Measurements from ENCODE around the gene PTK6. TPM values are rescaled to one million over a fixed set of nuclear protein-coding genes. Genes with fewer than 3 reads are reported as not detected.
A peak's percentile ranks its signal among the peaks of the same experiment; 100 is the strongest.

Gene PTK6
- total RNA-seq, 2 experiments from 2014 or later: 0.34 to 0.78 TPM

DNA sequence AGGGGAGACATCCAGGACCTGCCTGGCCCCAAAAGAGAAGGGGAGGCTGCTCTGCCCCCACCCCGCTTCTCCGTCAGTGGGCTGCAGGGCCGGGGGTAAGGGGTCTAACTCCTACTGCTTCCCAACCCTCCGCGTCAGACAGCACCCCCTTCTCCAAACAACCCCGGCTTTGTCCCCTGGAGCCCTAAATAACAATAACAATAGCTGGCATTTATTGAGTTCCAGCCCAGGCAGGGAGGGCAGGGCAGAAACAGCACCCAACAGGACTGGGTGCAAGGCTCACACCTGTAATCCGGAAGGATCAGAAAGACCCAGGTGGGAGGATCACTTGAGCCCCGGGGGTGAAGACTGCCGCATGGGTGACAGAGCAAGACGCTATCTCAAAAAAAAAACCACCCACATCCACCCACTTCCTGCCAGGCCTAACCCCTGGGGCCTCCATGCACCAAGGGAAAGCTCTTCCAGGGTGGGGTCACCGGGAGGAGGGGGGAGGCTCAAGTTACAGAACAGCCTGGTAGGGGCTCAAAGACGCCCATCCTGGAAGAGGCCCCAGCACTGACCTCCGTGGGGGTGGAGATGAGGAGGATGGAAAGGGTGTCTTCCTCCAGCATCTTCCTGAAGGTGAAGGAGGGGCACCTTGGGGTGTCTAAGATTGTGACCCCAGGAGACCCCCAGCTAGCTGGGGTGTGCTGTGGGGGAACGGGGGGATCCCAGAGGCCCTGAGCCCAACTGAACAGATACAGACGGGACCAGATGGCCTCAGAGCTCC lies 15.5 kb upstream of the PTK6 start:
- POLR2A ChIA-PET: interaction anchor here (1.0 kb wide), 1 partner anchor 31 kb away, joined by 4 read pairs; no protein-coding TSS in a partner anchor
- intact Hi-C loops (cut with micrococcal nuclease): loop anchor here (1.0 to 2.0 kb wide), 3 partner anchors 15 to 82 kb away; partner anchors contain the start of genes PPDPF and PTK6
- peak overlapping the region; percentile 49 for H3K27ac Mint-ChIP-seq

DNA sequence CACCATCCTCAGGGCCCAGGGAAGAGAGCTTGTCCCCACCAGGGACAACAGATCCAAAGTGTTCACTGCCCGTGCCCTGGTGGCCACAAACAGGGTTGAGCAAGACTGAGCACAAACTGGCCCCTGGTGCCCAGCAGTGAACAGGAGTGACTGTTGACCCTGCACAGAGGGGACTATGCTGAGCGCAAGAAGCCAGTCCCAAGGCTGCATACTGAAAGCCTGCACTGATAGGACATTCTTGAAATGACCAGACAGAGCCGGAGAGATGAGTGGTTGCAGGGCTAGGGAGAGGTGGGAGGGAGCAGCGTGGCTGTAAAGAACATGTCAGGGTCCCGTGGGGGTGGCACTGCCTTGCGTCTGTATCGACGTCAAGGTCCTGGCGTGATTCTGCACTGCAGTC lies 13.9 kb upstream of the PTK6 start:
- Mint-ChIP-seq H3K27me3 (peaks cover 6% of the 10 kb centered on the region), H3K4me3 (no peak overlapping the region), H3K27ac (no peak overlapping the region), H3K9me3 (no peaks in the 10 kb centered on the region), H3K4me1 (ENCODE audit: low read depth) (peaks cover 11% of the 10 kb centered on the region), H3K36me3 (no peaks in the 10 kb centered on the region)
- DNase-seq: no peak
- CTCF ChIA-PET: interaction anchor here (1.9 kb wide), 1 partner anchor 14 kb away, joined by 7 read pairs; the partner anchor contains the start of gene PTK6
- intact Hi-C loops (cut with micrococcal nuclease): no loop called here
- POLR2A ChIA-PET: interaction anchor here (1.1 kb wide), 1 partner anchor 30 kb away, joined by 3 read pairs; no protein-coding TSS in a partner anchor

More for the DNA sequence above, 15.5 kb upstream of the PTK6 start:
- Mint-ChIP-seq H3K4me3 (peak overlapping the region; percentile 39), H3K9me3 (no peaks in the 10 kb centered on the region), H3K36me3 (no peaks in the 10 kb centered on the region), H3K27me3 (peaks cover 6% of the 10 kb centered on the region), H3K4me1 (ENCODE audit: low read depth) (peaks cover 11% of the 10 kb centered on the region)
- peak; percentile 53 for DNase-seq
- CTCF ChIA-PET: interaction anchor here (1.4 kb wide), 1 partner anchor 15 kb away, joined by 10 read pairs; the partner anchor contains the start of gene PTK6

- no peaks in the 10 kb centered on the region for H3K9me3 Mint-ChIP-seq
- H3K4me1 Mint-ChIP-seq (ENCODE audit: low read depth): peaks cover 11% of the 10 kb centered on the region
- no peak overlapping the region for H3K4me3 Mint-ChIP-seq
- ChIA-PET CTCF (interaction anchor here (1.0 to 1.9 kb wide), 2 partner anchors 11 to 12 kb away, joined by 3 to 7 read pairs; partner anchors contain the start of gene PTK6), POLR2A (no interaction called here)
- peaks cover 6% of the 10 kb centered on the region for H3K27me3 Mint-ChIP-seq
- H3K27ac Mint-ChIP-seq: no peak overlapping the region
- intact Hi-C loops (cut with micrococcal nuclease): no loop called here
- no peak for DNase-seq
- H3K36me3 Mint-ChIP-seq: no peaks in the 10 kb centered on the region
Observed at GRCh38 chr20:63549679-63550282, 12.6 kb upstream of the PTK6 start.

DNA sequence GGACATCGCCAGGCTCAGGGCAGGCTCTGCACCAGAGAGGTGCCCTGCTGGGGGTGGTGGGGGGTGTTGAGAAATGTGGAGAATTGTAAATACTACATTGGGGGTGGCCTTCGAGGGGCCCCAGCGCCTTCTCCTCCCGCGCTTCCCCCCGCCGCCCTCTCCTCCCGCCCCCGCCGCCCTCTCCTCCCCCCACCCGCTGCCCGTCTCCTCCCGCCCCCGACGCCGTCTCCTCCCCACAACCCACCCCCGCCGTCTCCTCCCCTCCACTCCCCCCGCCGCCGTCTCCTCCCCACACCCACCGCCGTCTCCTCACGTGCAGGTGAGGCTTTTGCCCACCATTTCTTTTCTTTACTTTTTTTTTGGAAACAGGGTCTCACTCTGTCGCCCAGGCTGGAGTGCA lies 11.8 kb upstream of the PTK6 start:
- Mint-ChIP-seq H3K27ac (no peak overlapping the region), H3K9me3 (no peaks in the 10 kb centered on the region), H3K27me3 (peaks cover 6% of the 10 kb centered on the region), H3K4me1 (ENCODE audit: low read depth) (peaks cover 11% of the 10 kb centered on the region), H3K36me3 (no peaks in the 10 kb centered on the region), H3K4me3 (no peak overlapping the region)
- ChIA-PET CTCF (interaction anchor here (1.0 kb wide), 1 partner anchor 11 kb away, joined by 3 read pairs; no protein-coding TSS in a partner anchor), POLR2A (no interaction called here)
- DNase-seq: no peak
- intact Hi-C loops (cut with micrococcal nuclease): no loop called here

DNA sequence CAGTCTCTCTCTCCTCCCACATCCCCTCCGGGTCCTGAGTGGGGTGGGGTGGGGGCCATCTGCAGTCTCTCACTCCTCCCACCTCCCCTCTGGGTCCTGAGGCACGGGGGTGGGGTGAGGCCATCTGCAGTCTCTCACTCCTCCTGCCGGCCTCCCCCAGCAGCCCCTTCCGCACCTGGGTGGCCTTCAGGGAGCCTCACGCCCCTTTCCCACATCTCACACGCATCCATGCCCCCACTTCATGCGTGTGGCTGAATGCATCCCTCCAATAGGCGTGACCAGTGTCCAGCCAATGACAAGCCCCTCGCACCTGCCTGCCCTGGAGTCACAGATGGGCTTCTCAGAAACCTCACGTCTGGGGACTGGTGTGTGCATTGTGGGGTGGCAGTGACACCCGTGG lies 11.4 kb upstream of the PTK6 start:
- CTCF ChIA-PET: no interaction called here
- no peak overlapping the region for H3K27ac Mint-ChIP-seq

GRCh38 chr20:63547725-63548480 lies 10.7 kb upstream of the PTK6 start, which contains the start of gene SRMS:
TSS of gene SRMS (minus strand) at chr20:63547749. CDS start at chr20:63547463, 286 bp downstream.
- no peak for DNase-seq
- H3K9me3 Mint-ChIP-seq: no peaks in the 10 kb centered on the region
- CTCF ChIA-PET: interaction anchor here (1.7 kb wide), 1 partner anchor 10 kb away, joined by 5 read pairs; the partner anchor contains the start of gene PTK6
- intact Hi-C loops (cut with micrococcal nuclease): no loop called here
- H3K4me3 Mint-ChIP-seq: no peak within 1 kb of the TSS
- no peak within 1 kb of the TSS for H3K27ac Mint-ChIP-seq
- POLR2A ChIA-PET: no interaction called here
- H3K4me1 Mint-ChIP-seq (ENCODE audit: low read depth): peaks cover 7% of the 10 kb centered on the region
- H3K36me3 Mint-ChIP-seq: no peaks in the 10 kb centered on the region
- H3K27me3 Mint-ChIP-seq: peaks cover 6% of the 10 kb centered on the region

More for the DNA sequence above, 11.4 kb upstream of the PTK6 start:
- Mint-ChIP-seq H3K4me1 (ENCODE audit: low read depth) (peaks cover 11% of the 10 kb centered on the region), H3K27me3 (peaks cover 6% of the 10 kb centered on the region), H3K9me3 (no peaks in the 10 kb centered on the region), H3K36me3 (no peaks in the 10 kb centered on the region), H3K4me3 (no peak overlapping the region)
- POLR2A ChIA-PET: no interaction called here
- DNase-seq: no peak
- intact Hi-C loops (cut with micrococcal nuclease): no loop called here

DNA sequence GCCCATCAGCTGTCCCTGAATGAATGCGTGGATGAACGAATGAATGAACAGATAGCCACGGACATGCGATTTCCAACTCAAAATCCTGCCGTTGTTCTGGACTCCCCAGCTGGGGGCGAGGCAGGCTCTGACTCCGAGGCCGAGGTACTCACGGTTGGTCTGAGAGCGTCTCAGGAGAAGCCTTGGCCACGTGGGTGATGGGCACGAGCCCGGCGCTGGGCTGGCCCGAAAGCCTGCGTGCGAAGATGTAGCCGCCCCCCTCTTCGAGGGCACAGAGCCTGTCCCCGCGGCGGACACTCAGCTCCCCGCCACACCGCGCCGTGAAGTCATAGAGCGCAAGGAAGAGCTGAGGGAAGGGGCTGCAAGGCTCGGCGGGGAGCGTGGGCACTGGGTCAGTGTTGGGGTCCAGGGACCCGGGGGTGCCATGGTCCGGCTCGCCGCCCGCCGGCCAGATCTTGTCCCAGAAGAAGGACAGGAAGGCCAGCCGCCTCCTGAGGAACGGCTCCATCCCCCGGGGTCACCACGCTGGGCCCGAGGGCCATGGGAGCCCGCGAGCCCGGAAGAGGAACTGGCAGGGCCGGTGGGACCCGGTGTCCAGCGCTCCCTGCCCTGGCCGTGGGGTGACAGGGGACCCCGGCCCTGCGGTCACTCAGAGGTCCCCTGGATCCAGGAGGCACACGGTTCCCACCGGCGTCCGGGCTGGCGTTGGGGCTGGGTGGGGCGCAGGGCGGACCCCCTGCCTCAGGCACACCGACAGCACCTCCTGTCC lies 10.0 kb upstream of the PTK6 start:
- CTCF ChIA-PET: interaction anchor here (1.7 kb wide), 1 partner anchor 10 kb away, joined by 5 read pairs; the partner anchor contains the start of gene PTK6
- Mint-ChIP-seq H3K27ac (no peak overlapping the region), H3K4me3 (no peak overlapping the region), H3K27me3 (peaks cover 6% of the 10 kb centered on the region), H3K36me3 (no peaks in the 10 kb centered on the region), H3K4me1 (ENCODE audit: low read depth) (peaks cover 4% of the 10 kb centered on the region), H3K9me3 (no peaks in the 10 kb centered on the region)
- POLR2A ChIA-PET: no interaction called here
- intact Hi-C loops (cut with micrococcal nuclease): no loop called here
- no peak for DNase-seq

GRCh38 chr20:63546256-63546955 lies 9.2 kb upstream of the PTK6 start:
- POLR2A ChIA-PET: no interaction called here

DNA sequence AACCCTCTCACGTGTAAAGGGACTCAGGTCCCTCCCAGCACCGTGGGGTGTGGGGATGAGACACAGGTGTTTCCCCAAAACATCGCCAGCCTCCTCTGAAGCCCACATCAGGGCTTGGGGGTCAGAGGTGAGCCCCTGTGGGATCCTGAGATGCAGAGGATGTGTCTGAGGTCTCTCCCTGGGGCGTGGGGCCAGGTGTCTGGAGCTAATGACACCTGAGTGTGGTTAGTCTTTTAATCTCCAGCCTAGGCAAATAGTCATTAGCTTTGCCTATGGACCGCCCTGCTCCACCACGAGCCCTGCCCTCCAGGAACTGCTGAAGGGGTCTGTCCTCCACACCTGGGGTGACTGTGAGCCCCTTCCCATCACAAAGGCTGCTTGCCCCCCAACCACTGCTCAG lies 8.6 kb upstream of the PTK6 start:
- H3K4me3 Mint-ChIP-seq: no peak overlapping the region
- H3K36me3 Mint-ChIP-seq: no peaks in the 10 kb centered on the region
- no peak for DNase-seq
- ChIA-PET POLR2A (no interaction called here), CTCF (interaction anchor here (1.7 kb wide), 1 partner anchor 8 kb away, joined by 5 read pairs; the partner anchor contains the start of gene PTK6)
- peaks cover 4% of the 10 kb centered on the region for H3K4me1 Mint-ChIP-seq (ENCODE audit: low read depth)
- no peaks in the 10 kb centered on the region for H3K9me3 Mint-ChIP-seq
- intact Hi-C loops (cut with micrococcal nuclease): no loop called here
- peaks cover 6% of the 10 kb centered on the region for H3K27me3 Mint-ChIP-seq
- no peak overlapping the region for H3K27ac Mint-ChIP-seq

More at GRCh38 chr20:63546256-63546955, 9.2 kb upstream of the PTK6 start:
- intact Hi-C loops (cut with micrococcal nuclease): no loop called here
- CTCF ChIA-PET: interaction anchor here (1.7 kb wide), 1 partner anchor 9 kb away, joined by 5 read pairs; the partner anchor contains the start of gene PTK6
- no peak overlapping the region for H3K4me3 Mint-ChIP-seq
- no peak overlapping the region for H3K27ac Mint-ChIP-seq
- no peaks in the 10 kb centered on the region for H3K9me3 Mint-ChIP-seq
- peaks cover 6% of the 10 kb centered on the region for H3K27me3 Mint-ChIP-seq
- no peak for DNase-seq
- no peaks in the 10 kb centered on the region for H3K36me3 Mint-ChIP-seq
- peaks cover 4% of the 10 kb centered on the region for H3K4me1 Mint-ChIP-seq (ENCODE audit: low read depth)

DNA sequence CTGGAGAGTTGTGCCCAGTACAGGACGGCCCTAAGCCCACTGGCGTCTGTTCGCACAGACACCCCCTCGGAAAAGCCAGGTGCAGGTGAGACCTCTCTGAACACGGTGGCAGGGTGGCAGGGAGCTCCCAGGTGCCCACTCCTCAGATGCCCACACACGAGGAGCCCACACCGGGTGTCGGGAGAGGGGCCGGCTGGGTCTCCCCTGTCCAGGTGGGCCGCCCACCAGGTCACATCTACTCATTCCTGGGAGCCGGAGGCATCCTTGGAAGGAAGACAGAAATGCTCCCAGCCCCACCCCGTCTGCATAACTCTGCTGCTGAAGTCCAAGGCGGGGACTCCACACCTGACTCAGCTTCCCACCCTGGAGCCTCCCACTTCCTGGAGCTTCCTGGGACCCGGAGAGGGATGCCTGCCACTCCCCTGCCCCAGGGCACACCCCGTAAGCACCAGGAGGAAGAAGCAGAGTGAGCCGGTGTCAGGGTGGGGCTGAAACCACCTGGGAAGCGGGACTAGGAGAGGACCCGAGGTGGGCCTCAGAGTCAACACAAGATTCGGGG lies 7.9 kb upstream of the PTK6 start:
- Mint-ChIP-seq H3K4me3 (no peak overlapping the region), H3K9me3 (no peaks in the 10 kb centered on the region), H3K4me1 (ENCODE audit: low read depth) (peaks cover 6% of the 10 kb centered on the region), H3K36me3 (no peaks in the 10 kb centered on the region), H3K27me3 (peaks cover 4% of the 10 kb centered on the region), H3K27ac (no peak overlapping the region)
- POLR2A ChIA-PET: no interaction called here
- no peak for DNase-seq
- intact Hi-C loops (cut with micrococcal nuclease): no loop called here
- CTCF ChIA-PET: no interaction called here
